ENCODE measurements around the gene TIMP1.

GRCh38 chrX:47562615-47563243 is 19.5 kb upstream of the TIMP1 start:
- TF ChIP-seq, protein P1, sequence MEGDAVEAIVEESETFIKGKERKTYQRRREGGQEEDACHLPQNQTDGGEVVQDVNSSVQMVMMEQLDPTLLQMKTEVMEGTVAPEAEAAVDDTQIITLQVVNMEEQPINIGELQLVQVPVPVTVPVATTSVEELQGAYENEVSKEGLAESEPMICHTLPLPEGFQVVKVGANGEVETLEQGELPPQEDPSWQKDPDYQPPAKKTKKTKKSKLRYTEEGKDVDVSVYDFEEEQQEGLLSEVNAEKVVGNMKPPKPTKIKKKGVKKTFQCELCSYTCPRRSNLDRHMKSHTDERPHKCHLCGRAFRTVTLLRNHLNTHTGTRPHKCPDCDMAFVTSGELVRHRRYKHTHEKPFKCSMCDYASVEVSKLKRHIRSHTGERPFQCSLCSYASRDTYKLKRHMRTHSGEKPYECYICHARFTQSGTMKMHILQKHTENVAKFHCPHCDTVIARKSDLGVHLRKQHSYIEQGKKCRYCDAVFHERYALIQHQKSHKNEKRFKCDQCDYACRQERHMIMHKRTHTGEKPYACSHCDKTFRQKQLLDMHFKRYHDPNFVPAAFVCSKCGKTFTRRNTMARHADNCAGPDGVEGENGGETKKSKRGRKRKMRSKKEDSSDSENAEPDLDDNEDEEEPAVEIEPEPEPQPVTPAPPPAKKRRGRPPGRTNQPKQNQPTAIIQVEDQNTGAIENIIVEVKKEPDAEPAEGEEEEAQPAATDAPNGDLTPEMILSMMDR (IDR thresholded peaks at IDR 0.05), result no peak
- TF ChIP-seq EZH2 (IDR thresholded peaks at IDR 0.05; ENCODE audit: borderline replicate concordance, insufficient read depth, low read depth, low read length, poor library complexity, severe bottlenecking), result no peak
